Stimulated activated CD4-positive, alpha-beta T cell treated with anti-CD3 and anti-CD28 coated beads, TNF-alpha, amount 100 ng/mL, for 1 hour (primary cell): ENCODE results near the gene MYL9.

ENCODE experiments used
- DNase-seq, 3 donors: peaks; one replicate each; pipeline ENCODE4 v3.0.0-alpha.2; 2020; ENCODE audit warnings: low read depth in 3 of 3, low spot score in 1 of 3

The MYL9 gene

DNA sequence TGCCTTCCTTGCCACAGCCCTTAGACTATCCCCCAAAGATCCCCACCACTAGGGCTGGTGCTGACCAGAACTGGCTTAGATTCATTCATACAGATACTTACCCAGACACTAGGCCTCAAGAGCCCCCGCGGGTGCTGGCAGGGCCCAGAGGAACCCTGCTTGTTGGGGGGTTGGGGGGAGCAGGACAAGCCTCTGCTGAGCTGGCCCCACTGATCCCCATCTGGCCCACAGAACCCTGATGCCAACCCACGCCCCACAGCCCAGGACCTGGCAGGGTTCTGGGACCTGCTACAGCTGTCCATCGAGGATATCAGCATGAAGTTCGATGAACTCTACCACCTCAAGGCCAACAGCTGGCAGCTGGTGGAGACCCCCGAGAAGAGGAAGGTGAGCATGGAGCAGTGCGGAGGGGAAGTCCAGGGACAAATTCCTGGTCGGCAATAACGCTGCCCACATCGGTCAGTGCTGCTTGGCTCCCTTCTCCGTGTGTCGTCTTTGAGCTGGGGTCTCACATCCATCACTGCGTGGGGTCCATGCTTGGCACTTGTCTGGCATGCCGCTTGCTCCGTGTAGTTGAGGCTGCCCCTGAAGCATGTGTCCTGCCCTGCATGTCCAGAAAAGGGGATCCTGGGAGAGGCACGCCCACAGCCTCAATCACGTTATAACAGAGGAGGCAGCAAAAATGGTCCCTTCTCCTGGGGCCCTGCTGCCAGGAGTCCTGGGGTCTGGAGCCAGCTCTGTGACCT lies 15.5 kb upstream of the MYL9 start:
- no peak for DNase-seq

- no peak for DNase-seq
Observed at GRCh38 chr20:36526521-36527011, 14.8 kb upstream of the MYL9 start.

GRCh38 chr20:36527331-36528125 lies 13.8 kb upstream of the MYL9 start:
- no peak for DNase-seq

DNA sequence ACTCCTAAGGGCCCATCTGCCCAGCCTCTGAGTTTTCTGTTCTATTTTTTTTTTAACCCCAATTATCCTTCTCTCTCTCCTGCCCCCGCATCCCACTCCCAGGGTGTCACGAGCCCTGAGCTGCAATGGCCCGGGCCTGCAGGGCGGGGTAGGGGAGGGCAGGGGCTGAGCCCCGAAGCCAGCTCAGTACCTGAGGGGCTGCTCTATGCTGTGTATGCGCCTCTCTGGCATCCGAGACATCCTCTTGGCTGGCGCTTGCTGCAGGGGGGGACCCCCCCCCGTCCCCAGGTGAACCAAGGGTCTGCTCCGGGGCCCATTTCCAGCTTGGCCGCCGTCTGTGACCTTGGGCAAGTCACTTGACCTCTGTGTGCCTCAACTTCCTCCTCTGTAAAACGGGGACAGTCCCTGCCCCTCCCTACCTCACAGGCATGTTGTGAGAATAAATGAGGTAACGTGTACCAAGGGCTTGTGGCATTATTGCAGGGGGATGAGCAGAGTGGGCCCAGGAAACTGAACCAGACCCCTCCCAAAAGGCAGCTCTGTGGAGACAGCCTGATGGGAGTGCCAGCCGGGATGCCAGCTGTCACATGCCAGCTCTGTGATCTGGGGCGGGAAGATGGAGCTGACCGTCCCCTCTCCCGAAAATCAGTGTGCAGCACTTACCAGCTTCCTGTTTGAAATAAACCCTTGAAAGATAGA lies 13.0 kb upstream of the MYL9 start:
- no peak for DNase-seq

DNA sequence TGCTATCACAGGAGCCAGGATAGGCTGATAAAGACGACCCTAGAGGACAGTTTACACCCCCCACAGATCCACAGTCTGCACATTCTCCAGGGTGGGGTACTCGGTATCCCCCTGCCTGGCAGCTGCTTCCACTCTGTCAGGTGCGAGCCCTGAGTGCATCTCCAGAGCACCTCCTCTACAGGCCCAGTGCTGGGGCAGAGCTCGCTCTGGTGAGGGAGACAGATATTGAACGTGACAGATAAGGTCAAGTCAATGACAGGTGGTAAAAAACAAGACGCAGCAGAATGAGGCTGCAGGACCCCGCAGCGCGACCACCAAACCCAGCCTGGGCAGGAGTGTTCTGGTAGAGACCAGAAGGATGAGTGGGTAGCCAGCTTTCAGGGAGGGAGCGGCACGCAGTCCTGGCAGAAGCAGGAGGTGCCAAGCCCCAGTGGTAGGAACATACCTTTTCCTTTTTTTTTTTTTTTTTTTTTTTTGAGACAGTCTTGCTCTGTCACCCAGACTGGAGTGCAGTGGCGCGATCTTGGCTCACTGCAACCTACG lies 12.4 kb upstream of the MYL9 start:
- no peak for DNase-seq

GRCh38 chr20:36532388-36532787 lies 8.9 kb upstream of the MYL9 start:
- DNase-seq, result no peak

DNA sequence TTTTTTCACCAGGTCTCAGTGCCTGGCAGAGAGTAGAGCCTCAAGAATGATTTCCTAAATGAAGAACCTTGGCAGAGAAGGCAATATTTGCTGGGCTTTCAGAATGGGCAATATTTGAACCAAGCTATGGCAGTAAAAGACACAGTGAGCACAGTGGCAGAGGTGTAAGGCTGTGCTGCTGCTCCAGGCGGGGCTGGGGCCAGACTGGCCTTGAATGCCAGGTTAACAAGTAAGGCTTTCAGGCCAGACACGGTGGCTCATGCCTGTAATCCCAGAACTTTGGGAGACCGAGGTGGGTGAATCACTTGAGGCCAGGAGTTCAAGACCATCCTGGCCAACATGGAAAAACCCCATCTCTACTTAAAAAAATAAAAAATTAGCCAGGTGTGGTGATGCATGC lies 8.5 kb upstream of the MYL9 start:
- DNase-seq, result no peak

DNA sequence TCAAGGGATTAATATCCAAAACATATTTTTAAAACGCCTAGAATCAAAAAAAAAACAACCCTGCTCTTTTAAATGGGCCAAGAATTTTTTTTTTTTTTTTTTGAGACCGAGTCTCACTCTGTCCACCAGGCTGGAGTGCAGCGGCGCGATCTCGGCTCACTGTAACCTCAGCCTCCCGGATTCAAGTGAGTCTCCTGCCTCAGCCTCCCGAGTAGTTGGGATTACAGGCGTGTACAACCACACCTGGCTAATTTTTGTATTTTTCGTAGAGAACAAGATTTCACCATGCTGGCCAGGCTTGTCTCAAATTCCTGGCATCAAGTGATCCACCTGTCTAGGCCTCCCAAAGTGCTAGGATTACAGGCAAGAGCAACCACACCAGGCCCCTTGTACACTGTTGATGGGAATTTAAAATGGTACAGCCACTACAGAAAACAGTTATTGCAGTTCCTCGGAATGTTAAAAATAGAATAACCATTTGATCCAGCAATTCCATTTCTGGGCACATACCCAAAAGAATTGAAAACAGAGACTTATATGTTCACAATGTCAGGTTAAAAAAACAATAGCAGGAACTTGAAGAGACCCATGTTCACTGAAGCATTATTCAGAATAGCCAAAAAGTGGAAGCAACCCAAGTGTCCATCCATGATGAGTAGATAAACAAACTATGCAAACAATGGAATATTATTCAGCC lies 3.1 kb upstream of the MYL9 start:
- no peak for DNase-seq

DNA sequence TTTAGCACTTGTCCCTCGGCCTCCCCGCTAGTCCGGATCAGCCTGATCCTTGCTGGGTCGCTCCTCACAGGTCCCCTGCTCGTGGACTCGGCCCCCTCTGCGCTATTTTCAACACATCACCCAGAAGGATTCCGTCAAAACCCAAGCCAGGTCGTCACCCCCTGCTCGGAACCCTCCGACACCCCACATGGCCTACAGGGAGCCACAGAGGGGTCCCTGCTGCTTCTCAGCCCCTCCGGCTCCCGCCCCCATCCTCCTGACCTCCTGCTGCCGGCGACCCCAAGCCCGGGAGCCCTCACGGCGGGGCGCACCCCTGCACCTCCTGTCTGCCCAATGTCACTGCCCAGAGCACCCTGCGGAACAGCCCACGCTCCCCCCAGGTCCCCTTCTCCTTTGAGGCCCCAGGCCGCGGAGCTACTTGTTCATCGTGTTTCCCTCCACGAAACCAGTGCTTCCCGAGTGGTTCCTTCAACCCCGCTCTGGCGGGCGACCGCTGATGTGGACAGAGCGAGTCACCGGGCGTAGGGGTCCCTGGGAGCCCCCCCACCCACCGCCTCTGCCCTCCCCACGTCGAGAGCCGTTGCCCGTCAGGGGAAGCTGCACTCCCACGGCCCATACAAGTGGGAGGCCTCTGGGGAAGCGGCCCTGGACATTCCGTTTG lies 638 bp upstream of the MYL9 start:
- no peak for DNase-seq

GRCh38 chr20:36541768-36542488 lies 609 bp downstream of the MYL9 start:
- DNase-seq, result no peak

DNA sequence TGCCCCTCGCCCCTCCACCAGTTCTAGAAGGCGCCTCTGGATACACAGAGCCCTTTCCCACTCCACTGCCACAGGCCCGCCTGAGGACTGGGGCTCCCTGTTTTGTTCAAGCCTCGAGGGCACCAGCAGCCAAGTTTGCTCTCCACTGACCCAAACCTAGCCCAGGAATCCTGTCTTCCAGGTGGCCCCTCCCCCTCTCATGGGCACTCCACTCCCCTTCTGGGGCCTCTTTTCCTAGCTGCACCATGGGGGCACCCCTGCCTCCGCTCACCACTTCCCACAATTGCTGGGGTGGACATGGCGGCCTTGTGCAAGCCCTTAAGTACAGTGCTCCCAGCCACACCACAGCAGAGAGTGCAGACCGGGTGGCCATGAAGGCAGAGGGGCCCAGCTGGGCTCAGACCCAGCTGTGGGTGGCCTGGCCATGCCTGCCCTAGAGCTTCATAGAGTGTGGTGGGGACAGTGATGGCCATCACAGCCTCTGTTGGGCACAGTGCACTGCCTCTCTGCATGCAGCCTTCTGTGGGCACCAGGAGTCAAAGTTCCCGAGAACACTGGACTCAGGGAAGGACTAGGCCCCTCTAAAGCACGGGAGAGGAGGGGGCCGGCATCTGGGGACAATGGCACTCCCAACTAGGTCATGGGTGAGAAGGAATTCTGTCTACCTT lies 1.3 kb downstream of the MYL9 start:
- no peak for DNase-seq

GRCh38 chr20:36543184-36544133 lies 2.1 kb downstream of the MYL9 start:
- DNase-seq, result no peak

- DNase-seq, result no peak
Observed at GRCh38 chr20:36544134-36545018, 3.1 kb downstream of the MYL9 start.

GRCh38 chr20:36546111-36546736 lies 4.9 kb downstream of the MYL9 start:
- no peak for DNase-seq

- DNase-seq, result no peak
Observed at GRCh38 chr20:36547186-36548005, 6.1 kb downstream of the MYL9 start.

DNA sequence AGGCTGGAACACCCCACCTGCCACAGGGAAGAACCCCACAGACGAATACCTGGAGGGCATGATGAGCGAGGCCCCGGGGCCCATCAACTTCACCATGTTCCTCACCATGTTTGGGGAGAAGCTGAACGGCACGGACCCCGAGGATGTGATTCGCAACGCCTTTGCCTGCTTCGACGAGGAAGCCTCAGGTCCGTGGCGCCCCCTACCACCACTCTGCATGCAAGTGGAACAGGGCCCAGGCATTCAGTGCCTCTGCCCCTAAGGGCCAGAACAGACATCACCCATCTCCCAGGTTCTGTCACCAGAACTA lies 6.6 kb downstream of the MYL9 start:
- DNase-seq, result no peak
